Liver (tissue), 3 donors: Measurements from ENCODE around the gene USP47.

Experiments used
- CTCF ChIP-seq: fragments of 150-350 bp; IDR thresholded peaks from 2 replicates; pipeline ENCODE4 v1.5.1; 2017; ENCODE audit warnings: improper control_type of control experiment, low read depth, low read length; ENCODE audit not compliant: missing input control
- HNF4A ChIP-seq, 2 donors: conservative IDR thresholded peaks; 2 replicates each; pipeline ENCODE4 v1.6.1; 2016; ENCODE audit warnings: antibody characterized with exemption in 2 of 2, mild to moderate bottlenecking in 2 of 2
- REST ChIP-seq: IDR thresholded peaks from 2 replicates; pipeline ENCODE4 v1.6.1; 2016; ENCODE audit warnings: antibody characterized with exemption, mild to moderate bottlenecking
- YY1 ChIP-seq: IDR thresholded peaks from 2 replicates; pipeline ENCODE4 v1.6.1; 2016; ENCODE audit warnings: antibody characterized with exemption, mild to moderate bottlenecking
- donor health status: healthy.
- donor health status: healthy.

DNA sequence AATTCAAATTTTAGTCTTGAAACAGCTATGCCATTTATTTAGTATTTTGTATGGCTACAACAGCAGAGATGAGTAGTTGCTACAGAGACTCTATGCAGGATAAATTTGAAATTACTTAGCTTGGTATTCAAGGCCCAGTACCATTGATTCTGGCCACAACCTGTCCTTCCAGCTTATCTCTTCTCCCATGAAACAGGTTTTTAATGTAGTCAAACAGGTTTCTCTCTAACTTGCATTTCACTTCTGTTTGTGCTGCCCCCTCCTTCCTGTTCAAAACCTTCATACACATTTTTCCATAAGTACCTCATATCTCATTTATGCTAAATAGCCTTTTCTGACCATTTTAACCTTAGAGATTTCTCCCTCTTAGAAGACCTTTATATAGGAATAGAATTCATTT, 3.3 kb downstream of the USP47 start:
- TF ChIP-seq CTCF (no peak), YY1 (no peak), HNF4A (conservative IDR thresholded peaks at IDR 0.05) (no peak), REST (no peak)
